Mesothelial cell of epicardium (in vitro differentiated cells): Measurements from ENCODE around the gene RASGRP2. TPM values are rescaled to one million over a fixed set of nuclear protein-coding genes. Genes with fewer than 3 reads are reported as not detected.

Experiments
- DNase-seq, 2 experiments: peaks; one replicate each; pipeline ENCODE4 v3.0.0; 2021; ENCODE audit warnings: low spot score in 2 of 2; ENCODE audit not compliant: unreplicated experiment in 2 of 2
- H3K27ac Mint-ChIP-seq: 2 replicates; pipeline ENCODE4 v1.8.0; 2021; ENCODE audit warnings: mixed read lengths
- H3K27me3 Mint-ChIP-seq: 2 replicates; pipeline ENCODE4 v1.8.0; 2021; ENCODE audit warnings: low read depth, mixed read lengths
- H3K36me3 Mint-ChIP-seq: 2 replicates; pipeline ENCODE4 v1.8.0; 2021; ENCODE audit warnings: mixed read lengths
- H3K4me1 Mint-ChIP-seq: 2 replicates; pipeline ENCODE4 v1.8.0; 2021; ENCODE audit warnings: mixed read lengths
- H3K4me3 Mint-ChIP-seq: 2 replicates; pipeline ENCODE4 v1.8.0; 2021; ENCODE audit warnings: mild to moderate bottlenecking, moderate library complexity, mixed read lengths
- H3K9me3 Mint-ChIP-seq: 2 replicates; pipeline ENCODE4 v1.8.0; 2021; ENCODE audit warnings: mixed read lengths
- CTCF ChIP-seq: fragments of 200-600 bp; sonication (generic); IDR thresholded peaks from one replicate; pipeline ENCODE4 v1.5.0; 2021; ENCODE audit warnings: antibody characterized with exemption; ENCODE audit not compliant: unreplicated experiment
- total RNA-seq: library from RNA; stranded (reverse); gene quantifications from 3 replicates; pipeline ENCODE4 v1.2.1, GENCODE V29; 2021

Gene RASGRP2
- total RNA-seq, 1 donor from 2014 or later: 1.4 TPM

- Mint-ChIP-seq H3K9me3 (no peaks in the 10 kb centered on the region), H3K4me1 (no peaks in the 10 kb centered on the region), H3K27me3 (peaks cover 72% of the 10 kb centered on the region), H3K36me3 (no peaks in the 10 kb centered on the region), H3K27ac (no peak overlapping the region), H3K4me3 (no peak overlapping the region)
- TF ChIP-seq CTCF: no peak
- DNase-seq: no peak
Observed at GRCh38 chr11:64726867-64727530, 16.9 kb downstream of the RASGRP2 start.

DNA sequence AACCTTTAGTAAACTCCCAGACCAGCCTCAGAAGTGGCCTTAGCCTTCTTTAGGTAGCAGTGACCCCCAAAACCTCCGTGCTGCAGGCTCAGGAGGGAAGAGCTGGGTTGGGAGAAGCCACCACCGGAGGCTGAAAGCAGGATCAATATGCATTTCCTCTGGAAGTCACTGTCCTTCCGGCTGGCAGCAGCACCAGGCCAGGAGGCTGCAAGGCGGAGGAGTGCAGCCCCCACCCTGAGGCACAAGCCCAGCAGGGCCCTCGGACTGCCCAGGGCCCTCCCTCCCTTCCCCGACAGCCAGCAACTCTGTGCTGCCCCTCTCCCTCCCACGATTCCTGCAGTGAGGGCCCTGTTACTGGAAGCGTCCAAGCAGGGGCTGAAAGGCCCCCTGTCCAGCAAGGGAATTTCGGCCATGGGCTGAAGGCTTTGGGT is 17.7 kb downstream of the RASGRP2 start:
- Mint-ChIP-seq H3K36me3 (no peaks in the 10 kb centered on the region), H3K27ac (no peak overlapping the region), H3K4me1 (no peaks in the 10 kb centered on the region), H3K9me3 (no peaks in the 10 kb centered on the region), H3K27me3 (peaks cover 73% of the 10 kb centered on the region), H3K4me3 (no peak overlapping the region)
- TF ChIP-seq CTCF: no peak
- no peak for DNase-seq

DNA sequence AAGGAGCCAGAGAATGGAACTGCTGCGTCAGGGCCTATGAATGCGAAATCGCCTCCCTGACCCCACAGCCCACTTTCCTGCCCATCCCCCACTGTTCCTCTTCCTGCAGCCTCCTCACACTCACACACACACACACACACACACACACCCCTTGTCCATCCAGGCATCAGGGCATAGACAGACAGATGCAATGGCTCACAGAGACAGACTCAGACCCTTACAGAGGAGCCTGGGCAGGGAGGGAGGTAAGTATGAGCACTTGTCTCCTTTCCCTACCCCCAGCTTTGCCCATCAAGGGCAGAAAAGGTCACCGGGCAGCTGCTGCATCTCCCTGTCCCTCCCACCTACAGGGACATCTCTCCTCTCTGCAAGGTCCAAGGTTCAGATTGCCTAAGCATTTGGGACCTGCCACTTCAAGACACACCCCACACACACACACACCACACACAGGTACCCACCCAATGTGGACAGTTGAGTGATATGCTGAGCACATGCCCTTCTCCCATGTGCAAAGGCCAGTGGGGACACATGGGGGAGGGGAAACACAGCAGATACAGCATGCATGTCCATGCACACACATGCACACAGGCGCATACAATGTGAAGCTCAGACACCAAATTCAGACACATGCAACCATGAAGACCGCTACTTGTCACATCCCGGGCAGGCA is 18.9 kb downstream of the RASGRP2 start:
- H3K27ac Mint-ChIP-seq: no peak overlapping the region
- no peak for DNase-seq

GRCh38 chr11:64723907-64724862 is 19.8 kb downstream of the RASGRP2 start:
- H3K27me3 Mint-ChIP-seq: peaks cover 79% of the 10 kb centered on the region
- no peak for DNase-seq
- H3K27ac Mint-ChIP-seq: no peak overlapping the region
- H3K9me3 Mint-ChIP-seq: no peaks in the 10 kb centered on the region
- TF ChIP-seq CTCF: no peak
- no peaks in the 10 kb centered on the region for H3K36me3 Mint-ChIP-seq
- peak overlapping the region; percentile 58 for H3K4me3 Mint-ChIP-seq
- H3K4me1 Mint-ChIP-seq: no peaks in the 10 kb centered on the region

More for the DNA sequence above, 18.9 kb downstream of the RASGRP2 start:
- Mint-ChIP-seq H3K36me3 (no peaks in the 10 kb centered on the region), H3K9me3 (no peaks in the 10 kb centered on the region), H3K27me3 (peaks cover 76% of the 10 kb centered on the region), H3K4me1 (no peaks in the 10 kb centered on the region), H3K4me3 (no peak overlapping the region)
- TF ChIP-seq CTCF: no peak

- Mint-ChIP-seq H3K36me3 (no peaks in the 10 kb centered on the region), H3K4me1 (no peaks in the 10 kb centered on the region), H3K27me3 (peaks cover 82% of the 10 kb centered on the region), H3K4me3 (peak within 1 kb of the TSS; percentile 58), H3K27ac (no peak within 1 kb of the TSS), H3K9me3 (no peaks in the 10 kb centered on the region)
- peak; percentile 71 to 88 for DNase-seq
- TF ChIP-seq CTCF: peak; percentile 88
Observed at GRCh38 chr11:64723117-64723906, 20.6 kb downstream of the RASGRP2 start, which contains the start of gene NRXN2. Gene NRXN2, minus strand, starts transcription at chr11:64723197. Its CDS starts 9,498 bp downstream, at chr11:64713699.
